Stimulated activated CD8-positive, alpha-beta memory T cell treated with anti-CD3 and anti-CD28 coated beads, Interleukin-12 subunit alpha, Interleukin-12 subunit beta, amount 100 ng/mL, for 24 hours (primary cell): ENCODE data around the gene DAZAP1.

Experiments used
- DNase-seq: peaks from one replicate; pipeline ENCODE4 v3.0.0-alpha.2; 2020; ENCODE audit errors: extremely low read depth

Gene DAZAP1

GRCh38 chr19:1457031-1457739, 49.8 kb downstream of the DAZAP1 start:
- no peak for DNase-seq

DNA sequence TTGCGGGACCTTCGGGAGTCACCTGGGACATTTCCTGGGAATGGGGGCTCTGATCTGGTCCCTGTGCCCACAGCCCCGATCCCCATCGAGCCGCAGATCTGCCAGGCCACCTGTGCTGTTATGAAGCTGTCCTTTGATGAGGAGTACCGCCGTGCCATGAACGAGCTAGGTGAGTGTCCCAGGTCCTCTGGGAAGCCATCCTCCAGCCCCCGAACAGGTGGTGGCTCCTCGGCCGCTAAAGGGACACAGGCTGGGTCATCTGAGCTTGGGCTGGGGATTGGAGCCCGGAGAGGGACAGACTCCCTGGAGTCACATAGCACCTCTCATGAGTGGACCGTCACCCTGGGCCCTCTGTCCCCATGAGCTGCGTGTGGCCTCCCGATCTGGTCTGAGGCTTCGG, 50.5 kb downstream of the DAZAP1 start:
- no peak for DNase-seq

DNA sequence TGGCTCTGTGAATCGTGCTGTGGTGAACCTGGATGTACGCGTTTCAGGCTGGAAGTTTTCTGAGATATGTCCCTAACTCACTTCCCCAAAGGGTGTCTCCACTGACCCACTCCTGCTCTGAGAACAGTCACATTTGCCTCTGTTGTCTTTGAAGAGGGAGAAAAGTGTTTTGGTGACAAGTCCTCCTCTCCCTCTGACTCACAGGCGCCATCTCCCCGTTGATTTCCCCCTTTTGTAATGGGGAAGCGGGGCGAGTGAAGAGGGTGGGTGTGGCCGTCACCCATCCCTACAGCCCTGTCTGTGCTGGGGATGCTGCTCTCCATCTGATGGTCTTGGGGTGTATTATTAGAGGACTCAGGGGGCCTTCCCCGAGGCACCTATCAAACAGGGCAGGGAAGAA, 52.1 kb downstream of the DAZAP1 start:
- DNase-seq = no peak

DNA sequence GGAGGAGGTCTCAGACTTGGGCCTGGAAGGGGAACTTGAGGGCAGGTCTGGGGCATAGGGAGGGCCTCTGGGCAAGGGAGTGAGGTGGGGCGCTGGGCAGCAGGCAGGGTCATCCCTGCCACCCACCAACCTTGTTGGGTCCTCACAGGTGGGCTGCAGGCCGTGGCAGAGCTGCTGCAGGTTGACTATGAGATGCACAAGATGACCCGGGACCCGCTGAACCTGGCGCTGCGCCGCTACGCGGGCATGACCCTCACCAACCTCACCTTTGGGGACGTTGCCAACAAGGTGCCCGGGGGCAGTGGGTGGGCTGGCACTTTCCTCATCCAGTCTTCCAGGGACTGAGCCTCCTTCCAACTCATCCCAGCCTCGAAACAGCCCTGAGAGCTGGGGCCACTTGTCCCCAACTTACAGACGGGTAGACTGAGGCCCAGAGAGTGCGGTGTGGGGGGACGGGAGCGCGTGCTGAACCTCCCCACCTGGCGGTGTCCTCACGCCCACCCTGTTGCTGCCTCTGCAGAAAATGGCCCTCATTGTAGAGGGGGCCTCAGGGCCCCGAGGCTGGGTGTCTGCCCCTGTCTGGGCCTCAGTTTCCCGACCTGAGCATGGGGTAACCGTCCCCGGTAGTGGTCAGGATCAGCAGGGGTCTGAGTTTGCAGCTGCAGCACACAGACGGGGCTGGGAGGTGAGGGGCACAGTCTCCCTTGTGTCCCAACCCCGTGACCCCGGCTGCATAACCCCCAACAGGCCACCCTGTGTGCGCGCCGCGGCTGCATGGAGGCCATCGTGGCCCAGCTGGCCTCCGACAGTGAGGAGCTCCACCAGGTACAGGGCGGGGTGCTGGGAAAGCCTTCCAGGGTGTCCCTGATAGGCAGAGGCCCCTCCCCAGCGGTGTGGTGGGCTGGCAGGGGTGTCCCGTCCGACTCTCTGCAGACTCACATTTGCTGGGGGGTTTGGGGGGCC, 52.9 kb downstream of the DAZAP1 start:
- DNase-seq = no peak

GRCh38 chr19:1461862-1462261, 54.5 kb downstream of the DAZAP1 start:
- no peak for DNase-seq

GRCh38 chr19:1465191-1466016, 58.0 kb downstream of the DAZAP1 start:
- DNase-seq = no peak

GRCh38 chr19:1466018-1466460, 58.7 kb downstream of the DAZAP1 start:
- no peak for DNase-seq

- no peak for DNase-seq
These were observed 59.3 kb downstream of the DAZAP1 start for GRCh38 chr19:1466461-1467214.

GRCh38 chr19:1467215-1467489, 59.8 kb downstream of the DAZAP1 start:
- no peak for DNase-seq

GRCh38 chr19:1467490-1468273, 60.3 kb downstream of the DAZAP1 start:
- no peak for DNase-seq

DNA sequence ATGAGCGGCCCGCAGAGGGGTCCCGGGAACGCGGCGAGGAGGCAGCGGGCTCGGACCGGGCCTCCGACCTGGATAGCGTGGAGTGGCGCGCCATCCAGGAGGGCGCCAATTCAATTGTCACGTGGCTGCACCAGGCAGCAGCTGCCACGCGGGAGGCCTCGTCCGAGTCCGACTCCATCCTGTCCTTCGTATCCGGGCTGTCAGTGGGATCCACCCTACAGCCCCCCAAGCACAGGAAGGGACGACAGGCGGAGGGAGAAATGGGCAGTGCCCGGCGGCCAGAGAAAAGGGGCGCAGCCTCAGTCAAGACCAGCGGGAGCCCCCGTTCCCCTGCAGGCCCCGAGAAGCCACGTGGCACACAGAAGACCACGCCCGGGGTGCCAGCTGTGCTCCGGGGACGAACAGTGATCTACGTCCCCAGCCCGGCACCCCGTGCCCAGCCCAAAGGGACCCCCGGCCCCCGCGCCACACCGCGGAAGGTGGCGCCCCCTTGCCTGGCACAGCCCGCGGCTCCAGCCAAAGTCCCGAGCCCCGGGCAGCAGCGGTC, 61.0 kb downstream of the DAZAP1 start:
- DNase-seq = no peak

DNA sequence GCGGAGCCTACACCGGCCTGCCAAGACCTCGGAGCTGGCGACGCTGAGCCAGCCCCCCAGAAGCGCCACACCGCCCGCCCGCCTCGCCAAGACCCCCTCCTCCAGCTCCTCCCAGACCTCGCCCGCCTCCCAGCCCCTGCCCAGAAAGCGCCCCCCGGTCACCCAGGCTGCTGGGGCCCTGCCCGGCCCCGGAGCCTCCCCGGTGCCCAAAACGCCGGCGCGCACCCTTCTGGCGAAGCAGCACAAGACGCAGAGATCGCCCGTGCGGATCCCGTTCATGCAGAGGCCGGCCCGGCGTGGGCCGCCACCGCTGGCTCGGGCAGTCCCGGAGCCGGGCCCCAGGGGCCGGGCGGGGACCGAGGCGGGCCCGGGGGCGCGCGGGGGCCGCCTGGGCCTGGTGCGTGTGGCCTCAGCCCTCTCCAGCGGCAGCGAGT, 61.5 kb downstream of the DAZAP1 start:
- DNase-seq = no peak

GRCh38 chr19:1469255-1470054, 62.1 kb downstream of the DAZAP1 start:
- DNase-seq = no peak

DNA sequence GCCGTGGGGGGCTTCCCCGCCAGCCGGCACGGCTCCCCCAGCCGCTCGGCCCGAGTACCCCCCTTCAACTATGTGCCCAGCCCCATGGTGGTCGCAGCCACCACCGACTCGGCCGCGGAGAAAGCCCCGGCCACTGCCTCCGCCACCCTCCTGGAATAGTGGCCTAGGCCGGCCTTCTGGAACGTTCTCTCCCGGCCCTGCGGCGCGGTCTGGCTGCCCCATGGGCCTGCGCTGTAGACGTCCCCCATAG, 62.6 kb downstream of the DAZAP1 start:
- DNase-seq = no peak

GRCh38 chr19:1470305-1471009, 63.1 kb downstream of the DAZAP1 start:
- DNase-seq = no peak

GRCh38 chr19:1471010-1471514, 63.7 kb downstream of the DAZAP1 start:
- no peak for DNase-seq

- no peak for DNase-seq
These were observed 64.3 kb downstream of the DAZAP1 start for GRCh38 chr19:1471515-1472160.
